Neuronal stem cell (in vitro differentiated cells): Measurements from ENCODE around the gene DAB2.

Experiments
- DNase-seq: peaks from one replicate; pipeline ENCODE4 v3.0.0-alpha.2; 2013; ENCODE audit warnings: low spot score
- H2AFZ ChIP-seq: one replicate; pipeline ENCODE4 v1.6.1; 2013; ENCODE audit warnings: mild to moderate bottlenecking, low read length, inconsistent platforms
- H2AK5ac ChIP-seq: 2 replicates; pipeline ENCODE4 v1.6.1; 2013; ENCODE audit warnings: low read depth, mild to moderate bottlenecking, inconsistent platforms, low read length, moderate library complexity, mixed read lengths
- H2BK120ac ChIP-seq: 2 replicates; pipeline ENCODE4 v1.6.1; 2013; ENCODE audit warnings: low read depth, mild to moderate bottlenecking, inconsistent platforms, low read length, moderate library complexity, mixed read lengths
- H2BK12ac ChIP-seq: one replicate; pipeline ENCODE4 v1.6.1; 2013; ENCODE audit warnings: low read length, inconsistent platforms
- H2BK15ac ChIP-seq: 2 replicates; pipeline ENCODE4 v1.6.1; 2013; ENCODE audit warnings: mild to moderate bottlenecking, low read length, inconsistent platforms, mixed read lengths
- H2BK5ac ChIP-seq: one replicate; pipeline ENCODE4 v1.6.1; 2013; ENCODE audit warnings: inconsistent platforms, mild to moderate bottlenecking, low read length, moderate library complexity
- H3K14ac ChIP-seq: one replicate; pipeline ENCODE4 v1.6.1; 2013; ENCODE audit warnings: low read length, inconsistent platforms
- H3K18ac ChIP-seq: 2 replicates; pipeline ENCODE4 v1.6.1; 2013; ENCODE audit warnings: low read length, inconsistent platforms
- H3K23ac ChIP-seq: 2 replicates; pipeline ENCODE4 v1.6.1; 2013; ENCODE audit warnings: low read depth, mild to moderate bottlenecking, mixed read lengths, low read length, inconsistent platforms; ENCODE audit not compliant: poor library complexity
- H3K27ac ChIP-seq: replicated peaks from 3 replicates; pipeline ENCODE4 v1.5.1; 2013; ENCODE audit warnings: low read length, inconsistent platforms
- H3K27me3 ChIP-seq, 3 experiments: 2 replicates each; pipeline ENCODE4 v1.6.1; 2013; ENCODE audit warnings: low read length in 3 of 3, mild to moderate bottlenecking in 2 of 3, inconsistent platforms in 1 of 3, low read depth in 1 of 3, mixed read lengths in 1 of 3, moderate library complexity in 1 of 3; ENCODE audit not compliant: control insufficient read depth in 3 of 3, insufficient read depth in 3 of 3
- H3K36me3 ChIP-seq, 2 donors: replicated peaks in 1 of 2; 2 replicates each; pipeline ENCODE4 v1.6.1; 2013; ENCODE audit warnings: low read length in 2 of 2; ENCODE audit not compliant: control insufficient read depth in 2 of 2, insufficient read depth in 2 of 2
- H3K4ac ChIP-seq: 2 replicates; pipeline ENCODE4 v1.6.1; 2013; ENCODE audit warnings: inconsistent platforms, mild to moderate bottlenecking, low read length, moderate library complexity
- H3K4me1 ChIP-seq, 2 donors: 1 replicate in 1 of 2; 2 replicates in 1 of 2; pipeline ENCODE4 v1.6.1; 2013; ENCODE audit warnings: low read length in 2 of 2, low read depth in 1 of 2; ENCODE audit not compliant: control insufficient read depth in 2 of 2, insufficient read depth in 1 of 2
- H3K4me2 ChIP-seq: one replicate; pipeline ENCODE4 v1.6.1; 2013; ENCODE audit warnings: mild to moderate bottlenecking, low read length, inconsistent platforms; ENCODE audit not compliant: insufficient read depth, poor library complexity, severe bottlenecking
- H3K4me3 ChIP-seq, 2 donors: 2 replicates each; pipeline ENCODE4 v1.5.1; 2013; ENCODE audit warnings: low read length in 2 of 2, mild to moderate bottlenecking in 2 of 2, inconsistent platforms in 1 of 2, moderate library complexity in 1 of 2
- H3K79me1 ChIP-seq: one replicate; pipeline ENCODE4 v1.6.1; 2013; ENCODE audit warnings: low read depth, mild to moderate bottlenecking, inconsistent platforms, low read length, moderate library complexity
- H3K9ac ChIP-seq: one replicate; pipeline ENCODE4 v1.6.1; 2013; ENCODE audit warnings: mild to moderate bottlenecking, low read depth, low read length, inconsistent platforms; ENCODE audit not compliant: poor library complexity
- H3K9me3 ChIP-seq, 2 donors: replicated peaks in 1 of 2; 2 replicates each; pipeline versions ENCODE3 to v1.6.1; 2013; ENCODE audit warnings: low read length in 2 of 2, mild to moderate bottlenecking in 2 of 2, inconsistent platforms in 1 of 2, low read depth in 1 of 2, mixed read lengths in 1 of 2, moderate library complexity in 1 of 2; ENCODE audit not compliant: control insufficient read depth in 2 of 2, insufficient read depth in 1 of 2
- H4K8ac ChIP-seq: one replicate; pipeline ENCODE4 v1.6.1; 2013; ENCODE audit warnings: low read depth, mild to moderate bottlenecking, inconsistent platforms, low read length, moderate library complexity
- H4K91ac ChIP-seq: one replicate; pipeline ENCODE4 v1.6.1; 2013; ENCODE audit warnings: low read length, low read depth, mild to moderate bottlenecking, inconsistent platforms; ENCODE audit not compliant: poor library complexity
- WGBS, 2 donors: extraction: QIAGEN DNeasy Blood & Tissue Kit; methylation state at CpG; one replicate each; pipeline ENCODE4 v1.1.7; 2013; ENCODE audit warnings: missing lambda C conversion rate in 2 of 2, mixed read lengths in 1 of 2; ENCODE audit not compliant: insufficient read length in 2 of 2, insufficient replicate concordance in 1 of 2; ENCODE audit errors: extremely low coverage in 2 of 2; 5-methylcytosine and 5-hydroxymethylcytosine counted together

Gene DAB2

DNA sequence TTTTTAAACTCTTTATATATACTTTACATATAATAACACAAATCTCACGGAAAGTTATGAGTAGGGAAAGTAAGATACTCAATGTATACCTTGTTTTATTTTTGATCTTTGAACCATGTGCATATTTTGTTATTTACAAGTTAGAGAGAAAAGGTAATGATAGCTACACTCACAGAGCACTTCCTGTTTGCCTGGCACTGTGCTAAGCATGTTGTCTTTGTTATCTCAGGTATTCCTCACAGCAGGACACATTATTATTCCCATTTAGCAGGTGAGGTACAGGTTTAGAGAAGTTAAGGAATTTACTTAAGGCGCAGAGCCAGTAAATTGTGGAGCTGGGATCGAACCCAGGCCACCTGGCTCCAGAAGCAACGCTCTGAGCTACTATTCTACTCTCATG is 63.5 kb downstream of the DAB2 start:
- Histone ChIP-seq H2BK12ac (no peak overlapping the region), H3K79me1 (no peaks in the 10 kb centered on the region), H3K4ac (no peak overlapping the region), H2BK5ac (no peak overlapping the region), H3K9me3 (no peaks in the 10 kb centered on the region), H3K4me2 (no peak overlapping the region), H3K4me3 (no peak overlapping the region), H3K23ac (no peak overlapping the region), H3K27me3 (no peaks in the 10 kb centered on the region), H2AFZ (no peak overlapping the region), H3K4me1 (no peaks in the 10 kb centered on the region), H2AK5ac (no peak overlapping the region), H3K9ac (no peak overlapping the region), H4K8ac (no peak overlapping the region), H2BK15ac (no peak overlapping the region), H3K36me3 (no peaks in the 10 kb centered on the region), H3K14ac (no peak overlapping the region), H2BK120ac (no peak overlapping the region), H4K91ac (no peak overlapping the region), H3K27ac (no peak overlapping the region), H3K18ac (no peak overlapping the region)
- WGBS, 2 donors = no CpG with 5 or more reads among the region's 4 CpGs
- DNase-seq = no peak

DNA sequence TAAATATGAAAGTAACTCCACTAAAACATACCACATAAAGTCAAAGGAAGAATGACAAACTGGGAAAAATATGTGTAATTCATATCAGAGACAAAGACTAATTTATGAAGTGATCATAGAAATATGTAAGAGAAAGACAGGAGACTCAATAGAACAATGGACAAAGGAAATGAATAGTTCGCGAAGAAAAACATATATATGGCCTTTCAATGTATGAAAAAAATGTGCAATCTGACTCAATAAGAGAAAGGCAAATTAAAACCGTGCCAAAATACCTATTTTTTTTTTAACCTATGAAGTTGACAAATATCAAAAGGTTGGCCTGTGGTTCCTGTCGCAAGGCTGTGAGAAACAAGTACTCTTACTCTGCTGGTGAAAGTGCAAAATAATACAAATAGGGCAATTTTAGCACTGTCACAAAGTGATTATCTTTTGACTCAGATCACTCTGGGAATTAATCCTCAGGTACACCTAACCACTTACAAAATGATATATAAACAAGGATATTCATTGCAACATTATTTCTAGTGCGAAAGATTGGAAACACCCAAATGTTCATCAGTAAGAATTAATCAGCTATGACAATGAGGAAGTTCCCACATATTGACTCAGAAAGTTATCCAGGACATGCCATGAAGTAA is 64.2 kb downstream of the DAB2 start:
- H3K23ac ChIP-seq = no peak overlapping the region
- no peak overlapping the region for H4K91ac ChIP-seq
- no peak overlapping the region for H2BK12ac ChIP-seq
- DNase-seq = no peak
- no peak overlapping the region for H4K8ac ChIP-seq
- H3K4me3 ChIP-seq = no peak overlapping the region
- no peak overlapping the region for H2BK120ac ChIP-seq
- H3K18ac ChIP-seq = no peak overlapping the region
- H3K9me3 ChIP-seq = no peaks in the 10 kb centered on the region
- H3K4me2 ChIP-seq = no peak overlapping the region
- H3K4me1 ChIP-seq = no peaks in the 10 kb centered on the region
- H2BK5ac ChIP-seq = no peak overlapping the region
- no peak overlapping the region for H3K14ac ChIP-seq
- no peak overlapping the region for H3K4ac ChIP-seq
- H3K27me3 ChIP-seq = no peaks in the 10 kb centered on the region
- no peak overlapping the region for H3K27ac ChIP-seq
- H2BK15ac ChIP-seq = no peak overlapping the region
- H3K79me1 ChIP-seq = no peaks in the 10 kb centered on the region
- H3K36me3 ChIP-seq = no peaks in the 10 kb centered on the region
- no peak overlapping the region for H2AK5ac ChIP-seq
- no peak overlapping the region for H2AFZ ChIP-seq
- WGBS, 2 donors = no CpG with 5 or more reads among the region's 5 CpGs
- no peak overlapping the region for H3K9ac ChIP-seq

DNA sequence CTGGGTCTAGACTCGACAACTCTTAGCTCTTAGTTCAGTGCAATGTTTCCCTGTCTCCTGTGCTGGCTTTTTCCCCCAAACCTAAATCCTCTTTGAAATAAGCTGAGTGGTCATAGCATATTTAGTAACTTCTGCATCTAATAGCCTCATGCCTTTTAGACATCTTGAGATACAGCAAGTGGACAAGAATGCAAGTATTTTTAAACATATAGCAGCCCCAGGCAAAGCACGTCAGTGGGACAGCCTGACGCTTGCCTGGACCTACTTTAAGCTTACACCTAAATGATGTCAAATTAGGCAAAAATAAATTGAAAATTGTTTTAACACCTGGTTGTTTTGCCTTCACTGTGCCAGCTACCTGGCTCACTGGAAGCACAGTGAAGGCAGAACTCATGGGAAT is 68.5 kb downstream of the DAB2 start:
- Histone ChIP-seq H3K9me3 (no peaks in the 10 kb centered on the region), H3K9ac (no peak overlapping the region), H3K4me1 (no peaks in the 10 kb centered on the region), H2BK5ac (no peak overlapping the region), H3K4ac (no peak overlapping the region), H3K23ac (no peak overlapping the region), H4K8ac (no peak overlapping the region), H2BK15ac (no peak overlapping the region), H3K14ac (no peak overlapping the region), H3K18ac (no peak overlapping the region), H3K27me3 (no peaks in the 10 kb centered on the region), H2BK12ac (no peak overlapping the region), H3K79me1 (no peaks in the 10 kb centered on the region), H4K91ac (no peak overlapping the region), H2AK5ac (no peak overlapping the region), H3K4me3 (no peak overlapping the region), H2BK120ac (no peak overlapping the region), H3K36me3 (no peaks in the 10 kb centered on the region), H3K27ac (no peak overlapping the region), H2AFZ (no peak overlapping the region), H3K4me2 (no peak overlapping the region)
- no peak for DNase-seq
- WGBS, 2 donors = no CpG with 5 or more reads among the region's 3 CpGs

DNA sequence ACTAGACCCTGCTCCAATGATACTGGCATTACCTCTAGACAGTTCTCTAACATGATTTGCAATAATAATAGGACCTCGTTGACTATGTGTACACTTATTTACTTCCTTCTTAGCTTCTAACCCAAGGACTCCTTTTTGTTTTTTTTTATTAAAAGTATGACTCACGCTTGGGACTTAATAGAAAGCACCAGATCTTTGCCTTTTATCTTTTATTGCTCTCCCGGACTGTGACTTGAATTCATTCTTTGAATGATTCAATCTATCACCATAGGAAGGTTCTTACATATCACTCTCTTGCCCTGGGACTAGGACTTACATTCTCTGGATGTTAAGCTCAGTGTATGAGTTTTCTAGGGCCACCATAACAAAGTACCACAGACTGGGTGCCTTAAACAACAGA is 69.5 kb downstream of the DAB2 start:
- Histone ChIP-seq H4K8ac (no peak overlapping the region), H3K4me2 (no peak overlapping the region), H3K4ac (no peak overlapping the region), H2BK5ac (no peak overlapping the region), H3K18ac (no peak overlapping the region), H2BK15ac (no peak overlapping the region), H3K14ac (no peak overlapping the region), H3K79me1 (no peaks in the 10 kb centered on the region), H2AFZ (no peak overlapping the region), H3K36me3 (no peaks in the 10 kb centered on the region), H3K9ac (no peak overlapping the region), H4K91ac (no peak overlapping the region), H3K27me3 (no peaks in the 10 kb centered on the region), H2BK120ac (no peak overlapping the region), H3K4me1 (no peaks in the 10 kb centered on the region), H3K23ac (no peak overlapping the region), H3K27ac (no peak overlapping the region), H3K4me3 (no peak overlapping the region), H2BK12ac (no peak overlapping the region), H3K9me3 (no peaks in the 10 kb centered on the region), H2AK5ac (no peak overlapping the region)
- no CpG with 5 or more reads among the region's 3 CpGs for WGBS, 2 donors
- DNase-seq = no peak
